Activated CD4-positive, alpha-beta memory T cell treated with anti-CD3 and anti-CD28 coated beads, Interleukin-2, amount 10 ng/mL, durations not matched to agents 7 days and 5 days (primary cell): Measurements from ENCODE around the gene CD276. TPM values are rescaled to one million over a fixed set of nuclear protein-coding genes. Genes with fewer than 3 reads are reported as not detected.
"Not testable (repeated sequence)": the region's sequence is repeated elsewhere in the genome, so short reads cannot be mapped to it uniquely, and the experiment has no call there.

Source experiments
- CTCF ChIA-PET: fragments of 350-600 bp; sonication (Branson Sonifier 250); formaldehyde crosslinking; loops from one replicate; lab custom pipeline; 2021; ENCODE audit warnings: antibody characterized with exemption, inconsistent platforms; lab: Charles Lee
- POLR2A ChIA-PET: fragments of 350-600 bp; sonication (Branson Sonifier 250); formaldehyde crosslinking; loops from one replicate; lab custom pipeline; 2021; ENCODE audit warnings: antibody characterized with exemption; lab: Charles Lee
- DNase-seq: peaks from one replicate; pipeline ENCODE4 v3.0.0-alpha.2; 2020
- H3K27ac Mint-ChIP-seq: one replicate; pipeline ENCODE4 v1.8.0; 2021; ENCODE audit warnings: mild to moderate bottlenecking, mixed read lengths
- H3K27me3 Mint-ChIP-seq: one replicate; pipeline ENCODE4 v1.8.0; 2021; ENCODE audit warnings: mixed read lengths
- H3K36me3 Mint-ChIP-seq: one replicate; pipeline ENCODE4 v1.8.0; 2021; ENCODE audit warnings: low read depth, mixed read lengths
- H3K4me1 Mint-ChIP-seq: one replicate; pipeline ENCODE4 v1.8.0; 2021; ENCODE audit warnings: mixed read lengths
- H3K4me3 Mint-ChIP-seq: one replicate; pipeline ENCODE4 v1.8.0; 2021; ENCODE audit warnings: mild to moderate bottlenecking, mixed read lengths
- H3K9me3 Mint-ChIP-seq: one replicate; pipeline ENCODE4 v1.8.0; 2021; ENCODE audit warnings: mixed read lengths
- total RNA-seq, 2 experiments: library from RNA; stranded (reverse); gene quantifications; one replicate each; pipeline ENCODE4 v1.2.3, GENCODE V29; 2021

The CD276 gene
- total RNA-seq, 2 experiments from 2014 or later = 0.88 to 1.6 TPM

- no peak for DNase-seq
- CTCF ChIA-PET = interaction anchor here (4.2 kb wide), 1 partner anchor 10 kb away, joined by 20 read pairs; no protein-coding TSS in a partner anchor
- Mint-ChIP-seq H3K4me3 (no peak overlapping the region), H3K9me3 (no peaks in the 10 kb centered on the region), H3K27me3 (peaks cover 13% of the 10 kb centered on the region), H3K27ac (no peak overlapping the region), H3K4me1 (no peaks in the 10 kb centered on the region), H3K36me3 (no peaks in the 10 kb centered on the region)
- POLR2A ChIA-PET = no interaction called here
Measured at GRCh38 chr15:73715417-73715816, 31.2 kb downstream of the CD276 start.

- H3K27me3 Mint-ChIP-seq = peaks cover 16% of the 10 kb centered on the region
- ChIA-PET CTCF (interaction anchor here (4.2 kb wide), 1 partner anchor 11 kb away, joined by 20 read pairs; no protein-coding TSS in a partner anchor), POLR2A (no interaction called here)
Measured at GRCh38 chr15:73716417-73716816, 32.2 kb downstream of the CD276 start.

GRCh38 chr15:73717206-73717605 is 33.0 kb downstream of the CD276 start:
- Mint-ChIP-seq H3K27ac (no peak overlapping the region), H3K27me3 (peaks cover 16% of the 10 kb centered on the region), H3K4me1 (no peaks in the 10 kb centered on the region), H3K4me3 (no peak overlapping the region), H3K36me3 (no peaks in the 10 kb centered on the region), H3K9me3 (no peaks in the 10 kb centered on the region)
- ChIA-PET CTCF (interaction anchor here (4.2 kb wide), 1 partner anchor 12 kb away, joined by 20 read pairs; no protein-coding TSS in a partner anchor), POLR2A (no interaction called here)
- no peak for DNase-seq

More at GRCh38 chr15:73716417-73716816, 32.2 kb downstream of the CD276 start:
- no peaks in the 10 kb centered on the region for H3K9me3 Mint-ChIP-seq
- H3K27ac Mint-ChIP-seq = no peak overlapping the region
- no peak overlapping the region for H3K4me3 Mint-ChIP-seq
- H3K4me1 Mint-ChIP-seq = no peaks in the 10 kb centered on the region
- H3K36me3 Mint-ChIP-seq = no peaks in the 10 kb centered on the region
- no peak for DNase-seq

GRCh38 chr15:73717802-73718201 is 33.6 kb downstream of the CD276 start:
- no peaks in the 10 kb centered on the region for H3K9me3 Mint-ChIP-seq
- ChIA-PET CTCF (interaction anchor here (4.2 kb wide), 1 partner anchor 12 kb away, joined by 20 read pairs; no protein-coding TSS in a partner anchor), POLR2A (no interaction called here)
- no peaks in the 10 kb centered on the region for H3K36me3 Mint-ChIP-seq
- no peak overlapping the region for H3K27ac Mint-ChIP-seq
- no peak overlapping the region for H3K4me3 Mint-ChIP-seq
- H3K27me3 Mint-ChIP-seq = peaks cover 18% of the 10 kb centered on the region
- no peak for DNase-seq
- no peaks in the 10 kb centered on the region for H3K4me1 Mint-ChIP-seq

- no peak for DNase-seq
- peaks cover 18% of the 10 kb centered on the region for H3K27me3 Mint-ChIP-seq
- H3K27ac Mint-ChIP-seq = no peak overlapping the region
- CTCF ChIA-PET = interaction anchor here (0.8 to 1.1 kb wide), 2 partner anchors 14 to 82 kb away, joined by 3 read pairs; no protein-coding TSS in a partner anchor
- H3K36me3 Mint-ChIP-seq = no peaks in the 10 kb centered on the region
- no peaks in the 10 kb centered on the region for H3K4me1 Mint-ChIP-seq
- no peaks in the 10 kb centered on the region for H3K9me3 Mint-ChIP-seq
- no peak overlapping the region for H3K4me3 Mint-ChIP-seq
- POLR2A ChIA-PET = no interaction called here
Measured at GRCh38 chr15:73718694-73719093, 34.5 kb downstream of the CD276 start.

GRCh38 chr15:73722425-73722824 is 38.2 kb downstream of the CD276 start:
- ChIA-PET POLR2A (no interaction called here), CTCF (interaction anchor here (1.3 to 1.5 kb wide), 2 partner anchors 18 to 86 kb away, joined by 3 read pairs; no protein-coding TSS in a partner anchor)
- no peak for DNase-seq
- Mint-ChIP-seq H3K4me3 (no peak overlapping the region), H3K27ac (no peak overlapping the region), H3K27me3 (peaks cover 28% of the 10 kb centered on the region), H3K36me3 (no peaks in the 10 kb centered on the region), H3K9me3 (no peaks in the 10 kb centered on the region), H3K4me1 (no peaks in the 10 kb centered on the region)

- Mint-ChIP-seq H3K27ac (no peak overlapping the region), H3K9me3 (no peaks in the 10 kb centered on the region), H3K4me3 (no peak overlapping the region), H3K4me1 (no peaks in the 10 kb centered on the region), H3K36me3 (no peaks in the 10 kb centered on the region), H3K27me3 (peaks cover 28% of the 10 kb centered on the region)
- DNase-seq = no peak
- ChIA-PET CTCF (interaction anchor here (1.5 kb wide), 1 partner anchor 86 kb away, joined by 3 read pairs; no protein-coding TSS in a partner anchor), POLR2A (no interaction called here)
Measured at GRCh38 chr15:73723191-73723590, 39.0 kb downstream of the CD276 start.

- Mint-ChIP-seq H3K27me3 (peaks cover 25% of the 10 kb centered on the region), H3K27ac (no peak overlapping the region), H3K36me3 (no peaks in the 10 kb centered on the region), H3K4me3 (no peak overlapping the region), H3K4me1 (no peaks in the 10 kb centered on the region), H3K9me3 (no peaks in the 10 kb centered on the region)
- no peak for DNase-seq
- ChIA-PET POLR2A (no interaction called here), CTCF (no interaction called here)
Measured at GRCh38 chr15:73724212-73724611, 40.0 kb downstream of the CD276 start.

- Mint-ChIP-seq H3K4me3 (no peak overlapping the region), H3K27ac (no peak overlapping the region), H3K27me3 (peaks cover 16% of the 10 kb centered on the region), H3K36me3 (no peaks in the 10 kb centered on the region), H3K4me1 (no peaks in the 10 kb centered on the region), H3K9me3 (no peaks in the 10 kb centered on the region)
- CTCF ChIA-PET = no interaction called here
- DNase-seq = no peak
- POLR2A ChIA-PET = no interaction called here
Measured at GRCh38 chr15:73727330-73727976, 43.3 kb downstream of the CD276 start.

GRCh38 chr15:73732051-73732450 is 47.9 kb downstream of the CD276 start:
- H3K27me3 Mint-ChIP-seq, POLR2A ChIA-PET, H3K27ac Mint-ChIP-seq, H3K36me3 Mint-ChIP-seq, H3K4me1 Mint-ChIP-seq, H3K4me3 Mint-ChIP-seq, H3K9me3 Mint-ChIP-seq, DNase-seq: not testable (repeated sequence)
- CTCF ChIA-PET = interaction anchor here (1.8 kb wide), 1 partner anchor 95 kb away, joined by 4 read pairs; no protein-coding TSS in a partner anchor

- Mint-ChIP-seq H3K4me1 (no peaks in the 10 kb centered on the region), H3K4me3 (no peak overlapping the region), H3K27me3 (peaks cover 2% of the 10 kb centered on the region), H3K9me3 (no peaks in the 10 kb centered on the region), H3K36me3 (no peaks in the 10 kb centered on the region), H3K27ac (no peak overlapping the region)
- DNase-seq = no peak
- ChIA-PET CTCF (interaction anchor here (1.8 kb wide), 1 partner anchor 96 kb away, joined by 4 read pairs; no protein-coding TSS in a partner anchor), POLR2A (no interaction called here)
Measured at GRCh38 chr15:73732930-73733329, 48.7 kb downstream of the CD276 start.

GRCh38 chr15:73737535-73737934 is 53.4 kb downstream of the CD276 start:
- no peaks in the 10 kb centered on the region for H3K36me3 Mint-ChIP-seq
- no peak overlapping the region for H3K27ac Mint-ChIP-seq
- no peaks in the 10 kb centered on the region for H3K9me3 Mint-ChIP-seq
- no peak overlapping the region for H3K4me3 Mint-ChIP-seq
- peaks cover 2% of the 10 kb centered on the region for H3K27me3 Mint-ChIP-seq
- CTCF ChIA-PET = no interaction called here
- H3K4me1 Mint-ChIP-seq = no peaks in the 10 kb centered on the region
- DNase-seq = no peak
- POLR2A ChIA-PET = no interaction called here

- H3K36me3 Mint-ChIP-seq = no peaks in the 10 kb centered on the region
- DNase-seq = no peak
- H3K4me3 Mint-ChIP-seq = no peak overlapping the region
- CTCF ChIA-PET = no interaction called here
- H3K27me3 Mint-ChIP-seq = peaks cover 6% of the 10 kb centered on the region
- POLR2A ChIA-PET = no interaction called here
- H3K4me1 Mint-ChIP-seq = no peaks in the 10 kb centered on the region
- no peaks in the 10 kb centered on the region for H3K9me3 Mint-ChIP-seq
- H3K27ac Mint-ChIP-seq = no peak overlapping the region
Measured at GRCh38 chr15:73740152-73741048, 56.2 kb downstream of the CD276 start.
